G401 (cell line): ENCODE data around the gene RIMKLB. TPM values are rescaled to one million over a fixed set of nuclear protein-coding genes. Genes with fewer than 3 reads are reported as not detected.
"Not testable (repeated sequence)": the region's sequence is repeated elsewhere in the genome, so short reads cannot be mapped to it uniquely, and the experiment has no call there.

Experiments
- DNase-seq: peaks from one replicate; pipeline ENCODE4 v3.0.0-alpha.2; 2015; ENCODE audit warnings: low spot score
- in situ Hi-C: cut with HindIII; loops from 2 replicates; pipeline ENCODE4 v1.10.0; 2016; ENCODE audit warnings: low sequenced_read_pairs, mixed read lengths
- total RNA-seq: library from RNA; depleted of rRNA; stranded (reverse); fragments of >200 nt; shearing (Covaris generic); gene quantifications from 2 replicates; pipeline ENCODE4 v1.2.3, GENCODE V29; 2014

Gene RIMKLB
- total RNA-seq, 1 experiment from 2014 or later = 0.14 TPM

GRCh38 chr12:8760076-8760475 lies 62.3 kb downstream of the RIMKLB start:
- DNase-seq, in situ Hi-C loops: not testable (repeated sequence)

- DNase-seq, in situ Hi-C loops: not testable (repeated sequence)
Measured at GRCh38 chr12:8762701-8763100, 64.9 kb downstream of the RIMKLB start.

DNA sequence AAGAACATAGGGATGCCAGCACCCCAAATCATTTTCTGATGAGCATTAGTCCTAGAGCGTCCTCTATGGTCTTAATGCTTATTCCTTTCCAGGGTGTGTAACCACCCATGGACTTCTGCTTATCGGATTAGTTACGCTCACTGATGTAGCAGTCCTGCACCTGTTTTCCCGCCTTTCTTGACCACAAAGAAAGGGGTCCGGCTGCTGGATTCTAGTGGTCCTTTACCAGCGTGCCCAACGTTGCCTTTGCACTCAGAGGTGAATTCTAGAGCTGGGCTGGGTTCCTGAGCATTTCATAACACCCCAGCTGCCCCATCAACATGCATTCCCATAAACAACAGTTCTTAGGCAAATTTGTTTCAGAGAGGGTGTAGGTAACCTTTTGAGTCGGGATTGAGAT lies 68.3 kb downstream of the RIMKLB start:
- in situ Hi-C loops, DNase-seq: not testable (repeated sequence)

DNA sequence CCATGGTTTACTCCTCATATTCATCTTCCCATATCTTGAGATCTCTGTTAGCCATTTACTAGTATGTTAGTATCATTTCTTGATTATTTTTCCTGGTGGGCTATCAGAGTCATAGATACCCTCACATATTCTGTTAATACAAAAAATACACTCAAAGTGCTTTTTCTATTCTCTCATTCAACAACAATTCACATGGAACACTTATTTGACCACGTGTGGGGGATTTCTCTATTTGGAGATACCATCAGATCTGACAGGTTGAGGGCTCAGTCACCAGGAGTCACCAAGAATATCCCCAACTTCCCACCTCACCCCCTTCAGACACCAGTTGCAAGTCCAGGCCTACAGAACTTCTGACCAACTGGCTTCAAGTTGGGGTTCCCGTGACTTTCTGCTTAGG lies 72.7 kb downstream of the RIMKLB start:
- DNase-seq = no peak
- in situ Hi-C loops = no loop called here

GRCh38 chr12:8771072-8771471 lies 73.3 kb downstream of the RIMKLB start:
- DNase-seq = no peak
- in situ Hi-C loops = no loop called here

GRCh38 chr12:8773461-8773860 lies 75.7 kb downstream of the RIMKLB start:
- in situ Hi-C loops = no loop called here
- DNase-seq = no peak

GRCh38 chr12:8779281-8779680 lies 81.5 kb downstream of the RIMKLB start:
- DNase-seq = no peak

GRCh38 chr12:8779862-8780261 lies 82.1 kb downstream of the RIMKLB start:
- no peak for DNase-seq
- in situ Hi-C loops = no loop called here

More at GRCh38 chr12:8779281-8779680, 81.5 kb downstream of the RIMKLB start:
- in situ Hi-C loops = no loop called here

DNA sequence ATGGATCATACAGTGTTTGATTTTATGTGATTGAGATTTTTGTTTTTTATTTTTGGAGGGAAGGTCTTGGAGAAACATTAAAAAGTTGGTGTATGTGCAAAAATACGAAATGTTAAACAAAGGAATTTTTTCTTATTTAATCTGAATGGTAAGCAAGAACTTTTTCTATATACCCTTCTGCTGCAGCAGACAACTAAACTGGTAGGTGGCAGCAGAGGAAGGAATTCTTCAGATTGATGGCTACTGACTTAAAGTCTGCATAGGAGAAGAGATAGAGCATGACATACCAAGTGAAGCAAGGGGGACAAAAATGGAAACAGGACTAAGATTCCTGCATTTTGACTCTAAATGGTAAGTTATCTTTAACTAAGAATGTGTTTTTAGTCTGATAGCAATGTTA lies 82.6 kb downstream of the RIMKLB start:
- peak; percentile 81 for DNase-seq
- in situ Hi-C loops = no loop called here

DNA sequence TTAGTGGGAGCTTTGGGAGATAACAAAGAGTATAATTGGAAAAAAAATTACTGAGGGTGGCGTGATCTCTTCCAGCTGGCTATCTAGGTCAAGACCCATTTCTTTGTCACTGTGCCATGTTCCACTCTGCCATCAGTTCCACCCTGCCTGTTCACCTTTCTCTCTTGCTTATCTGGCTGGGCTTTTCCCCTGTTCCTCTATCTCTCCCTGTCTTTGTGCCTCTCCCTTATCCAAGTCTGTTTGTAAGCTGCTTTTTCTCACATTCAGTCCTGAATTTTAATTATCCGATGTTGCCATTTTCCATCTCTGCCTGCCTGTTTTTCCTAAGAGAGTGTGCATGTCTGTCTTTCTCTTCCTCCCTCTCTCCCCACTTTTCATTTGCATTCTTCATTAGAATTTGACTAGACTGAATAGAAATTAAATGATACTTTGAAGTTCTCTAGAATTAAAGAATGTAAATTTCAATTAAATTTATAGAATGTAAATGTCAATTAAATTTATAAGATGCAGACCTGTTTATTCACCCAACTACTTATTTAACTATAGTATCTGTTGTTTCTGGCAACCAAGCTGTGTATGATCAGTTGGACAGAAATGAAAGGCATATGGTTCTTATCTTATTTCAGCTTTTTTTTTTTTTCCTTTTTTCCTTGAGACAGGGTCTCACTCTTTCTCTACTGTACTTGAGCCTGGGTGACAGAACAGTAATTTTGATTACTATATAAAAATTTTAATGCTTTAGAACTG lies 83.8 kb downstream of the RIMKLB start:
- in situ Hi-C loops = no loop called here
- DNase-seq = peak; percentile 93

DNA sequence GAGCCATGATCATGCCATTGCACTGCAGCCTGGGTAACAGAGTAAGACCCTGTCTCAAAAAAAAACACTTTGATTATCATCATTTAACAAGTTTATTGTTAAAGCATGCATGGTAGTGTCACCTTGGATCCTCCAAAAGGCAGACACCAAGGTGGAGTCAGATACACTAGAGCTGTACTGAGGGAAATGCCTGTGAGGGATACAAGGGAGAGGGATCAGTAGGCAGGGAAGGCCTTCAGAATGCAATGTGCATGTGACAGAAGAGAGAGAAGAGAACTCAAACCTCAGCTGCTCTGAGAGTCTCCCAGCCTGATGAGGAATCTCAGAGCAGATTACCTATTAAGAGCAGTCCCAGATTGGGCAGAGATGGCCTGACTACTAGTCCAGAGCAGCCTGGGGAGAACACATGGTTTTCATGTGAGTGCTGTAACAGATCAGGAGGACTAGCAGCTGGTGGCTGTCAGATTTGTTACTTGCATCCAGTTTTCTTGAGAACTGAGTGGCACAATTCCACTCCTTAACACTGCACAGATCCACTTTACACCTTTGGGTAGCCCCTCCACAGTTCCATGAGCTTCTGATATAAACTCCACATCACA lies 86.6 kb downstream of the RIMKLB start:
- DNase-seq = peak; percentile 59

GRCh38 chr12:8785499-8785898 lies 87.7 kb downstream of the RIMKLB start:
- in situ Hi-C loops = no loop called here

More for the DNA sequence above, 86.6 kb downstream of the RIMKLB start:
- in situ Hi-C loops = no loop called here

GRCh38 chr12:8787206-8787605 lies 89.4 kb downstream of the RIMKLB start:
- in situ Hi-C loops, DNase-seq: not testable (repeated sequence)

More at GRCh38 chr12:8785499-8785898, 87.7 kb downstream of the RIMKLB start:
- DNase-seq = no peak

- DNase-seq = not testable (repeated sequence)
Measured at GRCh38 chr12:8788706-8789105, 90.9 kb downstream of the RIMKLB start.

DNA sequence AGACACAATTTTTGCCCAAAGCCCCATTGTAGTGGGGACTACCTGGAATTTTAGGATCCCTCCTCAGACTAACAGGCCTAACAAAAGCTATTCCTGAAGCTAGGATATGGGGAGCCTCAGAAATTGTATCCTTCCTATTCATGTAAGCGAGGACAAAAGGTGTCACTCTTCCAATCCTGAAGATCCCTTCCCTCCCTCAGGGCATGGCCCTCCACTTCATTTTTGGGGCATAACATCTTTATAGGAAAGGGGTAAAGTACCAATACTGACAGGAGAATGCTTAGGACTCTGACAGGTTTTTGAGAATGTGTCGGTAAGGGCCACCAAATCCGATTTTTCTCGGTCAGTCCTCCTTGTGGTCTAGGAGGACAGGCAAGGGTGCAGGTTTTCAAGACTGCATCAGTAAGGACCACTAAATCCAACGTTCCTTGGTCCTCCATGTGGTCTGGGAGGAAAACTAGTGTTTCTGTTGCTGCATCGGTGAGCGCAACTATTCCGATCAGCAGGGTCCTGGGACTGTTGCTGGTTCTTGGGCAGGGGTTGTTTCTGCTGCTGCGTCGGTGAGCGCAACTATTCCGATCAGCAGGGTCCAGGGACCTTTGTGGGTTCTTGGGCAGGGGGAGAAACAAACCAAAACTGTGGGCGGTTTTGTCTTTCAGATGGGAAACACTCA lies 91.7 kb downstream of the RIMKLB start:
- in situ Hi-C loops = not testable (repeated sequence)

More at GRCh38 chr12:8788706-8789105, 90.9 kb downstream of the RIMKLB start:
- in situ Hi-C loops = not testable (repeated sequence)

DNA sequence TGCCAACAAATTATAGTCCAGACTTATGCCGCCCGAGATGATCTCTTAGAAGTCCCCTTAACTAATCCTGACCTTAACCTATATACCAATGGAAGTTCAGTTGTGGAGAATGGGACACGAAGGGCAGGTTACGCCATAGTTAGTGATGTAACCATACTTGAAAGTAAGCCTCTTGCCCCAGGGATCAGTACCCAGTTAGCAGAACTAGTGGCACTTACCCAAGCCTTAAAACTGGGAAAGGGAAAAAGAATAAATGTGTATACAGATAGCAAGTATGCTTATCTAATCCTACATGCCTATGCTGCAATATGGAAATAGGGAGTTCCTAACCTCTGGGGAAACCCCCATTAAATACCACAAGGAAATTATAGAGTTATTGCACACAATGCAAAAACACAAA lies 95.4 kb downstream of the RIMKLB start:
- DNase-seq, in situ Hi-C loops: not testable (repeated sequence)

More for the DNA sequence above, 91.7 kb downstream of the RIMKLB start:
- not testable (repeated sequence) for DNase-seq

DNA sequence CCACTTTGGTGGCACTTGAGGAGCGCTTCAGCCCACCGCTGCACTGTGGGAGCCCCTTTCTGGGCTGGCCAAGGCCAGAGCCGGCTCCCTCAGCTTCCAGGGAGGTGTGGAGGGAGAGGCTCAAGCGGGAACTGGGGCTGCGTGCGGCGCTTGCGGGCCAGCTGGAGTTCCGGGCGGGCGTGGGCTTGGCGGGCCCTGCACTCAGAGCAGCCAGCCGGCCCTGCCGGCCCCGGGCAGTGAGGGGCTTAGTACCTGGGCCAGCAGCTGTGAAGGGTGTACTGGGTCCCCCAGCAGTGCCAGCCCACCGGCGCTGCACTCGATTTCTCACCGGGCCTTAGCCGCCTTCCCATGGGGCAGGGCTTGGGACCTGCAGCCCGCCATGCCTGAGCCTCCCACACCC lies 96.8 kb downstream of the RIMKLB start:
- in situ Hi-C loops, DNase-seq: not testable (repeated sequence)

DNA sequence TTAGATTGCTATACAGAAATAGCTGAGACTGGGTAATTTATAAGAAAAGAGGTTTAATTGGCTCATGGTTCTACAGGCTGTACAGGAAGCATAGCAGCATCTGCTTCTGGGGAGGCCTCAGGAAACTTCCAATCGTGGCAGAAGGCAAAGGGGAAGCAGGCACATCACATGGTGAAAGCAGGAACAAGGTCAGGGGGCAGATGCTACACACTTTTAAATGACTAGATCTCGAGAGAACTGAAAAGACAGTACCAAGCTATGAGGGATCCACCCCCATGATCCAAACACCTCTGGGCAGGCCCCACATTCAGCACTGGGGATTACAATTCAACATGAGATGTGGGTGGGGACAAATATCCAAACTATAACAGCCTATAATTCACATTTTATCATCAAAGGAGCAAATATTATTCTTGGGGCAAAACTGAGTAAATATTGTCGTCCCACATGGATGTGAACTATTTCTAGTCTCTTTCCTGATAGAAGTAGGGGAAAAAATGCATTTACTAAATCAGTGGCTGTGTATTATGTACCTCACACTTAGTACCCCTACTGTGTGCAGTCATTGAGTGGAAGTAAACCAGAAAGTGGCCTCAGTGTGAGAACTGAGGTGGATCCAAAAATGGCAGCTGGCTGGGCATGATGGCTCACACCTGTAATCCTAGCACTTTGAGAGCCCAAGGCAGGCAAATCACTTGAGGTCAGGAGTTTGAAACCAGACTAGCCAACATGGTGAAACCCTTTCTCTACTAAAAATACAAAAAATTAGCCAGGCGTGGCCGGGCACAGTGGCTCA lies 99.2 kb downstream of the RIMKLB start:
- no peak for DNase-seq
- in situ Hi-C loops = no loop called here

DNA sequence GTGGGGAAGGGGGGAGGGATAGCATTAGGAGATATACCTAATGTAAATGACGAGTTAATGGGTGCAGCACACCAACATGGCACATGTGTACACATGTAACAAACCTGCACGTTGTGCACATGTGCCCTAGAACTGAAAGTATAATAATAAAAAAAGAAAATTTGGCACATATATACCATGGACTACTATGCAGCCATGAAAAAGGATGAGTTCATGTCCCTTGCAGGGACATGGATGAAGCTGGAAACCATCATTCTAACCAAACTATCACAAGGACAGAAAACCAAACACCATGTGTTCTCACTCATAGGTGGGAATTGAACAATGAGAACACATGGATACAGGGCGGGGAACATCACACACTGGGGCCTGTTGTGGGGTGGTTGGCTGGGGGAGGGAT lies 103.4 kb downstream of the RIMKLB start:
- in situ Hi-C loops = not testable (repeated sequence)

More for the DNA sequence above, 103.4 kb downstream of the RIMKLB start:
- not testable (repeated sequence) for DNase-seq
